H1 (cell line): ENCODE results near the gene STK40. TPM values are rescaled to one million over a fixed set of nuclear protein-coding genes. Genes with fewer than 3 reads are reported as not detected.

ENCODE experiments used
- CTCF ChIA-PET: fragments of 300-600 bp; sonication (Branson Sonifier 250); formaldehyde crosslinking; loops from one replicate; lab custom pipeline; 2021; ENCODE audit not compliant: partially characterized antibody; lab: Charles Lee
- POLR2A ChIA-PET: fragments of 300-600 bp; sonication (Branson Sonifier 250); formaldehyde crosslinking; loops from one replicate; lab custom pipeline; 2021; ENCODE audit warnings: inconsistent platforms; ENCODE audit not compliant: partially characterized antibody; lab: Charles Lee
- DNase-seq, 2 experiments: peaks; one replicate each; pipeline versions ENCODE4 v3.0.0 to v3.0.0-alpha.2; 2010 to 2022; ENCODE audit warnings: low spot score in 2 of 2, low read depth in 1 of 2, mixed read lengths in 1 of 2
- FAIRE-seq: peaks from 2 replicates; lab custom pipeline; 2011; peaks lifted over from hg19 to GRCh38; lab: Jason Lieb, UNC
- H2AFZ ChIP-seq: 2 replicates; pipeline ENCODE4 v1.8.1; 2012; ENCODE audit warnings: low read length, inconsistent platforms
- H2AK5ac ChIP-seq: 2 replicates; pipeline ENCODE4 v1.6.1; 2013; ENCODE audit warnings: low read depth, low read length
- H2BK120ac ChIP-seq: replicated peaks from 2 replicates; pipeline ENCODE3; 2013; ENCODE audit warnings: low read depth, low read length, inconsistent platforms
- H2BK12ac ChIP-seq: 2 replicates; pipeline ENCODE4 v1.6.1; 2013; ENCODE audit warnings: low read depth, low read length
- H2BK15ac ChIP-seq: 2 replicates; pipeline ENCODE4 v1.6.1; 2013; ENCODE audit warnings: low read length
- H2BK20ac ChIP-seq: 2 replicates; pipeline ENCODE4 v1.6.1; 2013; ENCODE audit warnings: low read length
- H2BK5ac ChIP-seq: 2 replicates; pipeline ENCODE4 v1.6.1; 2013; ENCODE audit warnings: low read depth, low read length
- H3K14ac ChIP-seq: 2 replicates; pipeline ENCODE4 v1.6.1; 2013; ENCODE audit warnings: inconsistent platforms; ENCODE audit not compliant: insufficient read length
- H3K18ac ChIP-seq: 2 replicates; pipeline ENCODE4 v1.6.1; 2013; ENCODE audit warnings: low read length; ENCODE audit errors: extremely low read depth
- H3K23ac ChIP-seq: 2 replicates; pipeline ENCODE4 v1.6.1; 2013; ENCODE audit warnings: inconsistent platforms; ENCODE audit not compliant: insufficient read length
- H3K23me2 ChIP-seq: 2 replicates; pipeline ENCODE4 v1.6.1; 2013; ENCODE audit warnings: low read depth, low read length
- H3K27ac ChIP-seq: 2 replicates; pipeline ENCODE4 v1.6.1; 2011; ENCODE audit warnings: low read depth, low read length, inconsistent platforms
- H3K27me3 ChIP-seq, 4 experiments: replicated peaks in 1 of 4; 1 replicate in 1 of 4; 2 replicates in 3 of 4; pipeline versions ENCODE4 v1.6.1 to v1.8.1; 2011 to 2013; ENCODE audit warnings: low read length in 3 of 4, mild to moderate bottlenecking in 3 of 4, inconsistent platforms in 2 of 4, mixed read lengths in 2 of 4, moderate library complexity in 1 of 4; ENCODE audit not compliant: control insufficient read depth in 3 of 4, insufficient read depth in 3 of 4; ENCODE audit errors: extremely low read depth in 1 of 4
- H3K36me3 ChIP-seq, 4 experiments: 2 replicates each; pipeline versions ENCODE4 v1.6.1 to v1.8.1; 2011 to 2013; ENCODE audit warnings: mild to moderate bottlenecking in 4 of 4, low read length in 3 of 4, moderate library complexity in 2 of 4, control low read depth in 1 of 4, inconsistent platforms in 1 of 4; ENCODE audit not compliant: insufficient read depth in 4 of 4, control insufficient read depth in 2 of 4
- H3K4ac ChIP-seq: replicated peaks from 2 replicates; pipeline ENCODE3; 2013; ENCODE audit warnings: low read length, low read depth, mixed read lengths, inconsistent platforms; ENCODE audit not compliant: insufficient read length
- H3K4me1 ChIP-seq, 4 experiments: replicated peaks in 1 of 4; 1 replicate in 1 of 4; 2 replicates in 3 of 4; pipeline versions ENCODE4 v1.6.1 to v1.8.1; 2011 to 2013; ENCODE audit warnings: low read length in 3 of 4, inconsistent platforms in 2 of 4, mixed read lengths in 1 of 4; ENCODE audit not compliant: insufficient read depth in 4 of 4, control insufficient read depth in 3 of 4
- H3K4me2 ChIP-seq, 2 experiments: 2 replicates each; pipeline versions ENCODE4 v1.6.1 to v1.8.1; 2011 to 2013; ENCODE audit warnings: low read depth in 2 of 2, low read length in 2 of 2, control low read depth in 1 of 2, inconsistent platforms in 1 of 2, mild to moderate bottlenecking in 1 of 2; ENCODE audit not compliant: insufficient read depth in 1 of 2
- H3K4me3 ChIP-seq, 4 experiments: fragments of 200-600, 300-600 bp in 1 of 4; sonication (generic), shearing (Covaris generic), sonication (Bioruptor Twin) in 1 of 4; 2 replicates each; pipeline versions ENCODE4 v1.5.1 to v1.8.1; 2011 to 2016; ENCODE audit warnings: low read length in 4 of 4, low read depth in 3 of 4, control low read depth in 2 of 4, inconsistent platforms in 2 of 4, mild to moderate bottlenecking in 2 of 4, mixed read lengths in 1 of 4, moderate library complexity in 1 of 4; ENCODE audit not compliant: insufficient read depth in 2 of 4; ENCODE audit errors: extremely low read depth in 1 of 4
- H3K56ac ChIP-seq: replicated peaks from 2 replicates; pipeline ENCODE3; 2013; ENCODE audit warnings: low read depth, mild to moderate bottlenecking, mixed read lengths, low read length, inconsistent platforms; ENCODE audit not compliant: insufficient read length
- H3K79me1 ChIP-seq: 2 replicates; pipeline ENCODE4 v1.6.1; 2013; ENCODE audit warnings: low read depth, low read length, control low read depth
- H3K79me2 ChIP-seq, 2 experiments: 2 replicates each; pipeline versions ENCODE4 v1.6.1 to v1.8.1; 2012 to 2013; ENCODE audit warnings: low read length in 2 of 2, mild to moderate bottlenecking in 2 of 2, inconsistent platforms in 1 of 2; ENCODE audit not compliant: insufficient read depth in 2 of 2, control insufficient read depth in 1 of 2
- H3K9ac ChIP-seq, 4 experiments: replicated peaks in 1 of 4; 1 replicate in 1 of 4; 2 replicates in 3 of 4; pipeline versions ENCODE4 v1.6.1 to v1.8.1; 2011 to 2013; ENCODE audit warnings: low read depth in 3 of 4, low read length in 3 of 4, control low read depth in 2 of 4, mild to moderate bottlenecking in 2 of 4, moderate library complexity in 2 of 4, inconsistent platforms in 1 of 4; ENCODE audit errors: extremely low read depth in 1 of 4
- H3K9me3 ChIP-seq, 2 experiments: 2 replicates each; pipeline versions ENCODE4 v1.6.1 to v1.8.1; 2012 to 2013; ENCODE audit warnings: mild to moderate bottlenecking in 2 of 2, moderate library complexity in 2 of 2, control low read depth in 1 of 2, inconsistent platforms in 1 of 2, low read depth in 1 of 2, low read length in 1 of 2, mixed read lengths in 1 of 2; ENCODE audit not compliant: insufficient read depth in 2 of 2
- H4K20me1 ChIP-seq, 2 experiments: replicated peaks in 1 of 2; 2 replicates each; pipeline versions ENCODE3 to v1.8.1; 2011 to 2013; ENCODE audit warnings: inconsistent platforms in 2 of 2, low read length in 2 of 2, mild to moderate bottlenecking in 1 of 2; ENCODE audit not compliant: insufficient read depth in 2 of 2, control insufficient read depth in 1 of 2
- H4K5ac ChIP-seq: 2 replicates; pipeline ENCODE4 v1.6.1; 2013; ENCODE audit warnings: low read length, low read depth, mixed read lengths, inconsistent platforms; ENCODE audit not compliant: insufficient read length
- H4K8ac ChIP-seq: 2 replicates; pipeline ENCODE4 v1.8.0; 2013; ENCODE audit warnings: mild to moderate bottlenecking, moderate library complexity, low read length, inconsistent platforms; ENCODE audit not compliant: insufficient read depth; ENCODE audit errors: extremely low read depth
- H4K91ac ChIP-seq: replicated peaks from 2 replicates; pipeline ENCODE3; 2013; ENCODE audit warnings: low read length, mixed read lengths, inconsistent platforms; ENCODE audit not compliant: insufficient read length
- ATF2 ChIP-seq: IDR thresholded peaks from 2 replicates; pipeline ENCODE4 v1.6.1; 2012; ENCODE audit warnings: low read length, inconsistent platforms
- CTBP2 ChIP-seq: IDR thresholded peaks from 2 replicates; pipeline ENCODE4 v1.7.0; 2011; ENCODE audit warnings: borderline replicate concordance, mild to moderate bottlenecking, moderate library complexity, mixed read lengths, low read length; ENCODE audit not compliant: insufficient read depth, insufficient read length
- EGR1 ChIP-seq: IDR thresholded peaks from 2 replicates; pipeline ENCODE4 v1.6.1; 2011; ENCODE audit warnings: low read depth, low read length, borderline replicate concordance
- HDAC6 ChIP-seq: IDR thresholded peaks from one replicate; pipeline ENCODE4 v1.7.1; 2012; ENCODE audit warnings: low read depth, mild to moderate bottlenecking, inconsistent platforms, low read length, moderate library complexity
- POU5F1 ChIP-seq: IDR thresholded peaks from 2 replicates; pipeline ENCODE4 v1.6.1; 2011; ENCODE audit warnings: low read depth, mild to moderate bottlenecking, low read length, moderate library complexity
- SIN3A ChIP-seq, 2 experiments: IDR thresholded peaks in 1 of 2; conservative IDR thresholded peaks in 1 of 2; 2 replicates each; pipeline ENCODE4 v1.6.1; 2011 to 2012; ENCODE audit warnings: low read length in 2 of 2, improper control_type of control experiment in 1 of 2, low read depth in 1 of 2, mild to moderate bottlenecking in 1 of 2
- WGBS, 2 experiments: shearing (Covaris generic) in 1 of 2; methylation state at CpG; one replicate each; pipeline versions ENCODE4 v1.1.6 to v1.1.7; 2013 to 2015; ENCODE audit warnings: low lambda C conversion rate in 2 of 2, mixed read lengths in 2 of 2, inconsistent platforms in 1 of 2, low coverage in 1 of 2, missing lambda C conversion rate in 1 of 2; ENCODE audit not compliant: insufficient replicate concordance in 2 of 2, insufficient coverage in 1 of 2, insufficient read length in 1 of 2; ENCODE audit errors: extremely low coverage in 1 of 2, missing lambda C conversion rate in 1 of 2; 5-methylcytosine and 5-hydroxymethylcytosine counted together
- polyA plus RNA-seq, 7 experiments: library from polyadenylated mRNA; depleted of rRNA in 3 of 7; stranded (reverse) in 5 of 7; unstranded in 2 of 7; fragments of >200 nt in 5 of 7; fragments of 200-250 nt in 2 of 7; gene quantifications; 1 replicate in 5 of 7; 2 replicates in 1 of 7; 4 replicates in 1 of 7; pipeline versions ENCODE4 v1.2.1 to v1.2.3, GENCODE V29; 2011 to 2013; ENCODE audit warnings: missing spikeins in 2 of 7, mixed read lengths in 2 of 7
- total RNA-seq: library from RNA; stranded (reverse); fragmentation: NEBNext Ultra II Directional; extraction: Animal tissue kit (Norgen Biotek cat#: 25700); gene quantifications from 2 replicates; pipeline ENCODE4 v1.2.1, GENCODE V29; 2021

The STK40 gene
- total and polyA plus RNA-seq, 2 of the 8 experiments (the other 6 are each of a cell fraction or from before 2014, with no cell fraction given): 13.6 to 28.6 TPM

- WGBS, 2 experiments: 86% methylated on average over 9 of the region's 9 CpGs; no CpG with 5 or more reads in 1 of the 2 experiments
- H2BK20ac ChIP-seq: no peak overlapping the region
- no peak overlapping the region for H2BK15ac ChIP-seq
- POLR2A ChIA-PET: interaction anchor here (0.9 to 1.5 kb wide), 3 partner anchors 12 to 57 kb away, joined by 3 to 5 read pairs (median 4); no protein-coding TSS in a partner anchor
- no peak overlapping the region for H4K91ac ChIP-seq
- peaks cover 0 to 6% (median under 1%) of the 10 kb centered on the region in 4 experiments; a peak in 3 of 7 replicates for H3K27me3 ChIP-seq
- TF ChIP-seq EGR1: no peak
- TF ChIP-seq POU5F1: no peak
- no peak for TF ChIP-seq SIN3A (conservative IDR thresholded peaks at IDR 0.05 in 1 of 2, IDR thresholded peaks at IDR 0.05 in 1 of 2; ENCODE audit: low read depth in 1 of 2, low read length in 2 of 2)
- TF ChIP-seq HDAC6: no peak
- no peak for TF ChIP-seq ATF2
- no peak for TF ChIP-seq CTBP2
- H2BK120ac ChIP-seq: no peak overlapping the region
- H3K4me2 ChIP-seq: no peak overlapping the region
- H3K4ac ChIP-seq: no peak overlapping the region
- CTCF ChIA-PET: interaction anchor here (1.7 to 2.4 kb wide), 2 partner anchors 23 to 39 kb away, joined by 5 read pairs; partner anchors contain the start of gene SH3D21
- H2BK5ac ChIP-seq: no peak overlapping the region
- H3K36me3 ChIP-seq: no peaks in the 10 kb centered on the region
- no peak overlapping the region for H2BK12ac ChIP-seq
- no peak overlapping the region for H3K23ac ChIP-seq
- H3K14ac ChIP-seq: no peak overlapping the region
- FAIRE-seq: no peak
- peaks cover 4% of the 10 kb centered on the region; the same call in 1 of the 2 replicates for H3K23me2 ChIP-seq
- H4K5ac ChIP-seq: no peak overlapping the region
- no peak overlapping the region for H3K4me3 ChIP-seq
- H3K27ac ChIP-seq: no peak overlapping the region
- H3K79me2 ChIP-seq: no peaks in the 10 kb centered on the region
- no peaks in the 10 kb centered on the region for H4K20me1 ChIP-seq
- no peaks in the 10 kb centered on the region for H3K4me1 ChIP-seq
- DNase-seq: no peak
- H3K9ac ChIP-seq: no peak overlapping the region
- H2AFZ ChIP-seq: no peak overlapping the region
- H2AK5ac ChIP-seq: no peak overlapping the region
- H3K9me3 ChIP-seq: no peaks in the 10 kb centered on the region
- no peaks in the 10 kb centered on the region; the same call in 1 of the 2 replicates for H3K79me1 ChIP-seq
- no peak overlapping the region for H3K18ac ChIP-seq
- H3K56ac ChIP-seq: no peak overlapping the region
- no peak overlapping the region for H4K8ac ChIP-seq
These were observed 55.9 kb downstream of the STK40 start for GRCh38 chr1:36329817-36330216.
